Inferior parietal cortex (tissue), 1 donor: ENCODE measurements around the gene PC.
"Not testable (repeated sequence)": the region's sequence is repeated elsewhere in the genome, so short reads cannot be mapped to it uniquely, and the experiment has no call there.

Experiments
- DNase-seq: peaks from one replicate; pipeline ENCODE4 v3.0.0-alpha.2; 2016; ENCODE audit errors: extremely low spot score

Gene PC

GRCh38 chr11:66958232-66958955 lies at the start of gene PC:
Gene PC (minus strand): TSS chr11:66958383. CDS start chr11:66872159, 86,224 bp downstream.
- DNase-seq: peak; percentile 98

- no peak for DNase-seq
Observed at GRCh38 chr11:67007126-67007525, 48.9 kb upstream of the PC start.

- DNase-seq: peak; percentile 31
Observed at GRCh38 chr11:67006029-67006884, 48.1 kb upstream of the PC start.

- not testable (repeated sequence) for DNase-seq
Observed at GRCh38 chr11:67005200-67005599, 47.0 kb upstream of the PC start.

- no peak for DNase-seq
Observed at GRCh38 chr11:67002921-67003411, 44.8 kb upstream of the PC start.

- DNase-seq: no peak
Observed at GRCh38 chr11:67002297-67002913, 44.2 kb upstream of the PC start.

- DNase-seq: no peak
Observed at GRCh38 chr11:67001332-67001731, 43.1 kb upstream of the PC start.

GRCh38 chr11:66999555-66999954 lies 41.4 kb upstream of the PC start:
- DNase-seq: no peak

GRCh38 chr11:66996609-66997273 lies 38.6 kb upstream of the PC start:
- no peak for DNase-seq

- no peak for DNase-seq
Observed at GRCh38 chr11:66992041-66992440, 33.9 kb upstream of the PC start.

GRCh38 chr11:66989360-66989759 lies 31.2 kb upstream of the PC start:
- DNase-seq: not testable (repeated sequence)

GRCh38 chr11:66988741-66989140 lies 30.6 kb upstream of the PC start:
- not testable (repeated sequence) for DNase-seq

GRCh38 chr11:66987924-66988637 lies 29.9 kb upstream of the PC start:
- no peak for DNase-seq

GRCh38 chr11:66987158-66987620 lies 29.0 kb upstream of the PC start:
- DNase-seq: no peak

GRCh38 chr11:66986178-66986545 lies 28.0 kb upstream of the PC start:
- DNase-seq: no peak

GRCh38 chr11:66985508-66986177 lies 27.5 kb upstream of the PC start:
- DNase-seq: no peak

- DNase-seq: no peak
Observed at GRCh38 chr11:66983275-66983924, 25.2 kb upstream of the PC start.

- peak; percentile 60 for DNase-seq
Observed at GRCh38 chr11:66981976-66982578, 23.9 kb upstream of the PC start.

GRCh38 chr11:66979336-66979980 lies 21.3 kb upstream of the PC start:
- DNase-seq: no peak
